Stimulated activated CD8-positive, alpha-beta memory T cell treated with anti-CD3 and anti-CD28 coated beads, Interleukin-12 subunit alpha, Interleukin-12 subunit beta, amount 100 ng/mL, for 4 hours (primary cell): ENCODE measurements around the gene CA9.

Experiments
- DNase-seq: peaks from one replicate; pipeline ENCODE4 v3.0.0-alpha.2; 2020; ENCODE audit warnings: low read depth

The CA9 gene

DNA sequence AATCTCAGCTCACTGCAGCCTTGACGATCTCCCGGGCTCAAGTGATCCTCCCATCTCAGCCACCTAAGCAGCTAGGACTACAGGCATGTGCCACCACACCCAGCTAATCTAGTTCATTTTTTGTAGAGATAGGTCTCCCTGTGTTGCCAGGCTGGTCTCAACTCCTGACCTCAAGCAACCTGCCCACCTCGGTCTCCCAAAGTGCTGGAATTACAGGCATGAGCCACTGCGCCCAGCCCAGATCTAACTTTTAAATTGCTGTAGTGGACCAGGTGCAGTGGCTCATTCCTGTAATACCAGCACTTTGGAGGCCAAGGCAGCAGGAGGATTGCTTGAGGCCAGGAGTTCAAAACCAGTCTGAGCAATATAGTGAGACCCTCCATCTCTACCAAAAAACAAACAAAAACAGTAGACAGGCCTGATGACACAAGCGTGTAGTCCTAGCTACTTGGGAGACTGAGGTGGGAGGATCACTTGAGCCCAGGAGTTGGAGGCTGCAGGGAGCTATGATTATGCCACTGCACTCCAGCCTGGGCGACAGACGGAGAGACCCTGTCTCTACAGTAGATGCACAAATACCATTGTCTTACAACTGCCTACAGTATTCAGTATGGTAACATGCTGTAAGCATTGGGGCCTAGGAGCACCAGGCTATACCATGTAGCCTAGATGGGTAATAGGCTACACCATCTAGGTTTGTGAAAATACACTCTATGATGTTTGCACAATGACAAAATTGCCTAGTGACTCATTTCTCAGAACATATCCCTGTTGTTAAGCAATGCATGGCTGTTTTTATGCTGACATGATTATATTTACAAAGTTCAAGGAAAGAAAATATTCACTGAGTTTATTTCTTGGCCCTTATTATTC is 21.5 kb upstream of the CA9 start:
- no peak for DNase-seq

DNA sequence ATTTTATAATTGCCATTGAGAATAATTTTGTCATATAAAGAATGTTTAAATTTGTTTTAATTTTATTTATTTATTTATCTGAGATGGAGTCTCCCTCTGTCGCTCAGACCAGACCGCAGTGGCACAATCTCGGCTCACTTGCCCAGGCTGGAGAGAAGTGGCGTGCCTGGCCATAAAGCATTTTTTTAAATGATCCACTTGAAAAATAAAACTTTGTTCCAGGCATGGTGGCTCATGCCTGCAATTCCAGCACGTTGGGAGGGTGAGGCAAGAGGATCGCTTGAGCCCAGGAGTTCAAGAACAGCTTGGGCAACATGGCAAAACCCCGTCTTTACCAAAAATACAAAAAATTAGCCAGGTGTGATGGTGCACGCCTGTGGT is 20.9 kb upstream of the CA9 start:
- no peak for DNase-seq

DNA sequence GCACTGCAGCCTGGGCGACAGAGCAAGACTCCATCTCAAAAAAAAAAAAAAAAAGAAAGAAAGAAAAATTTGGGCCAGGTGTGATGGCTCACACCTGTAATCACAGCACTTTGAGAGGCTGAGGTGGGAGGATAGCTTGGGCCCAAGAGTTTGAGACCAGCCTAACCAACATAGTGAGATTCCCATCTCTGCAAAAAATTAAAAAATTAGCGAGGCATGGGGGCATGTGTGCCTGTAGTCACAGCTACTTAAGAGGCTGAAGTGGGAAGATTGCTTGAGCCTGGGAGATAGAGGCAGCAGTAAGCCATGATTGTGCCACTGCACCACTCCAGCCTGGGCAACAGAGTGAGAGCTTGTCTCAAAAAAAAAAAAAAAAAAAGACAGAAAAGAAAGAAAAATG is 20.1 kb upstream of the CA9 start:
- DNase-seq = no peak

DNA sequence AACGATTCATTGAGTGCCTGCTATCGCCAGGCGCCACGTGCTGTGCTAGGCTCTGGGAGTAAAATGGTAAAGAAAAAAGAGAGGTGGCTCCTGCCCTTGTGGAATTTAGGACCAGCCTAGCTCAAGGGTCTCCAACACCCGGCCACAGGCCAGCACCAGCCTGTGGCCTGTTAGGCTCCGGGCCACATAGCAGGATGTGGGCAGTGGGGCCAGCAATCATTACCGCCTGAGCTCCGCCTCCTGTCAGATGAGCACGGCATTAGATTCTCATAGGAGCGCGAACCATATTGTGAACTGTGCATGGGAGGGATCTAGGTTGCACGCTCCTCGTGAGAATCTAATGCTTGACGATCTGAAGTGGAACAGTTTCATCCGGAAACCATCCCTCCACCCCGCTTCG is 17.4 kb upstream of the CA9 start:
- DNase-seq = no peak

DNA sequence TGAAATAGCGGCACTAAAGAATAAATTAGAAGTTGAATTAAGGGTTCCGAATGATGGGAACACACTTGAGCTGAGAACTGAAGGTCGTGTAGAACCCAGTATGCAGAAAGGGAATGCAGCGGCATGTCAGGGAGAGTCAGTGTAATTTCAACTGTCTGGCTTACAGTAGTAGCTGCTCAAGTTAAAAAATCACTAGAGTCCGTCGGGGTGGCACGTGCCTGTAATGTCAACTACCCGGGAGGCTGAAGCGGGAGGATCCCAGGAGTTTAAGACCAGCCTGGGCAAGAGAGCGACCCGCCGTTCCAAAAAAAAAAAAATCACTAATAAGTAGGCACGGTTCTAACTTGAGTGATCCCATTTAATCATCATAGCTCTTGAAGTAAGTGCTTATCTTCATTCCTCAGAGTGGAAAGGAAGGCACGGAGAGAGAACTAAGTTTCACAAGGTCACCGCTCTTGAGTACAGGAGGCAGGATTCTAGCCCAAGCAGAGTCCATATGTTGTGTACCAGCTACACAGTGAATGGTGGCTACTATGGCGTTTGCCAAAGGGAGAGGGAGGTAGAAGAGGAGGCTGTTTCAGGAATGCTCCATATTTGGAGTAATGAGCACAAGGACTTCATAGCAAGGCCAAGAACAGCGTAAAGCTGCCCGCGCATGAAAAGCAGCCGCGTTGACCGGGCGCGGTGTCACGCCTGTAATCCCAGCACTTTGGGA is 16.7 kb upstream of the CA9 start:
- no peak for DNase-seq

DNA sequence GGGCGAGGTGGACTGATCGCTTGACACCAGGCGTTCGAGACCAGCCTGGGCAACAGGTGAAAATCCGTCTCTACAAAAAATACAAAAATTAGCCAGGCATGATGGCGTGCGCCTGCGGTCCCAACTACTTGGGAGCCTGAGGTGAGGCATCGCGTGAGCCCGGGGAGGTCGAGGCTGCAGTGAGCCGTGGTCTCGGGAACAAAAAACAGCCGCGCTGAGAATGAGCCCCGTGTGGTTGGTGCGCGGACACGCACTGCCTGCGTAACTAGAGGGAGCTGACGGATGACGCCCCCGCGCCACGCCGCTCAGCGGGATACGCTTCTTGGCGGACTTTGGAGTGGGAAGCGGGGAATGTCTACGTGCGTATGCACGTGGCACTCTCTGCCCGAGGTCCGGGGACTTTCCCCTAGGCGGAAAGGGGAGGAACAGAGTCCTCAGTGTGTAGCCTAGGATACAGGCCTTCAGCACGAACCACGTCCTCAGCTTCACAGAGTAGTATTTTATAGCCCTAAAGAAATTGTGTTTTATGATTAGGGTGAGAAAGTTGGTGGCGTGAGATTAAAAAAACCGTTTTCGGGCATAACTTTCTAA is 16.1 kb upstream of the CA9 start, which contains the start of gene RMRP:
TSS of gene RMRP (minus strand) at position 474 of the 591 bp plus-strand sequence.
- peak; percentile 87 for DNase-seq

DNA sequence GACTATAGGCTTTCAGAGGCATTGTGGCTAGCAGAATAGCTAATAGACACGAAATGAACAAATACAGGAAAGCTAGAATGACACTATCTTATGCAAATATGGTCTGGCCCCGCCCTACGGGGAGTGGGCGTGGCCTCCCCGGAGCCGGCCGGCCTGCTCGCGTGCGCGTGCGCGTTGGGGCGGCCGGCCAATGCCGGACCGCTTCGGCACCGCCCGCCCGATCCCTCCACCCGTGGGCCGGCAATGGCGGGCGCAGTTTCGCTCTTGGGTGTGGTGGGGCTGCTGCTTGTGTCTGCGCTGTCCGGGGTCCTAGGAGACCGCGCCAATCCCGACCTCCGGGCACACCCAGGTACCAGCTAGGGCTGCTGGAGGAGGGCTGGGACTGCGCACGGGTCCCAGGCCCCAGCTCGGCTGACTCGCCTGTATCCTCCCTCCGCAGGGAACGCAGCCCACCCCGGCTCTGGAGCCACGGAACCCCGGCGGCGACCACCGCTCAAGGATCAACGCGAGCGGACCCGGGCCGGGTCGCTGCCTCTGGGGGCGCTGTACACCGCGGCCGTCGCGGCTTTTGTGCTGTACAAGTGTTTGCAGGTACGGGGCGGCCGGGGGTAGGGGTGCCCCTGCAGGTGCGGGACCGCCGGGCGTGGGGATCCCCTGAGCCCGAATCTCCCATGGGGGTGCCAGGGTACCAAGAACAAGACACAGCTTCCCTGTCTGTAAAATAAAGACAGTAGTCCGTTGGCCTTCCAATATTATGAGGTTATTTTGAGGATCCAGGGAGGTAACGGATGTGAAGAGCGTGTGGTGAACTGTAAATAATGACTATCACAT is 15.4 kb upstream of the CA9 start, which contains the start of gene CCDC107:
TSS of gene CCDC107 (plus strand) at position 156 of the 831 bp plus-strand sequence. CDS start at position 244, 88 bp downstream.
- DNase-seq = peak; percentile 77

DNA sequence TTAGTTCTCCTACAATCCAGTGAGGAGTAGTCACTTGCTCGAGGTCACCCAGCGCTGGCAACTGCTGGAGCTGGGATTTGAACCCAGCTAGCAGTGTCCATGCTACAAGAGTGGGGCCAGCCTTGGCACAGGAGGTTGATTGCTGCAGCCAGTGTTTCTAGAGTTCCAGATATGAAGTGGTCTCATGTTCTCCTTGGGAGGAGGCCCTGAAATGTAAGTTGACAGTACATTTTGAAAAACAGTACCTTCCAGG is 14.8 kb upstream of the CA9 start:
- no peak for DNase-seq

DNA sequence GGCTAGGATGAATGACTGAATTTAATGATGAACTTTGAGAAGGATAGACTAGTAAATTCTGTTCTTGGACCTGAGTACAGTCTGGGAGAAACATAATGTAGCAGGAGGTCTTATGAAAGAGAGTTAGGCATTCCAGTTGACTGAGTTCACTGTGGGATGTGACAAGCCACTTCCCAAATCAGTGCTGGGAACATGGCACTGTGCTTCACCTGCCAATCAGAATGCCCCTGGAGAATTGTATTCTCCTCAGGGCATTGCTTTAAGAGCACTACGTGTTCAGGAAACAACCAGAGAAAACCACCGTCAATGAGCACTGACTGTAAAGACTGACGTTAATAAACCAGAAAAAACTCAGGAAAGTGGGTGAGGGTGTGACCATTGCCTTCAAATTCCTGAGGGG is 14.4 kb upstream of the CA9 start:
- DNase-seq = no peak

DNA sequence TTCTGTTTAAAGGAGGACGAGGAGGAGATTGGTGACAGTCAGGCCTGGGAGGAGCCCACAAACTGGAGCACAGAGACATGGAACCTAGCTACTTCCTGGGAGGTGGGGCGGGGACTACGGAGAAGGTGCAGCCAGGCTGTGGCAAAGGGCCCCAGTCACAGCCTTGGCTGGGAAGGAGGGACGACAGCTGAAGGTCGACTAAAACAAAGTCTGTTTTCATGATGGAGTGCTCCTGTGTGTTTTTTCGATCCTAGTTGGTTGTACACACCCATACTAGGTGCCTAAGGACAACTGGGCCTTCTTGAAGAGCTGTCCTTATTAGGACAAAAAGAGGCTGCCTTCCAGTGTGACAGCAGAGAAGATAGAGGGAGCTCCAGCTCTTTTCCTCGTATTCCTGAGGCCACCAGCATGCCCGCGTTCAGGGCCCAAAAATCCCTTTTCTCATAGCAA is 12.7 kb upstream of the CA9 start:
- DNase-seq = no peak

DNA sequence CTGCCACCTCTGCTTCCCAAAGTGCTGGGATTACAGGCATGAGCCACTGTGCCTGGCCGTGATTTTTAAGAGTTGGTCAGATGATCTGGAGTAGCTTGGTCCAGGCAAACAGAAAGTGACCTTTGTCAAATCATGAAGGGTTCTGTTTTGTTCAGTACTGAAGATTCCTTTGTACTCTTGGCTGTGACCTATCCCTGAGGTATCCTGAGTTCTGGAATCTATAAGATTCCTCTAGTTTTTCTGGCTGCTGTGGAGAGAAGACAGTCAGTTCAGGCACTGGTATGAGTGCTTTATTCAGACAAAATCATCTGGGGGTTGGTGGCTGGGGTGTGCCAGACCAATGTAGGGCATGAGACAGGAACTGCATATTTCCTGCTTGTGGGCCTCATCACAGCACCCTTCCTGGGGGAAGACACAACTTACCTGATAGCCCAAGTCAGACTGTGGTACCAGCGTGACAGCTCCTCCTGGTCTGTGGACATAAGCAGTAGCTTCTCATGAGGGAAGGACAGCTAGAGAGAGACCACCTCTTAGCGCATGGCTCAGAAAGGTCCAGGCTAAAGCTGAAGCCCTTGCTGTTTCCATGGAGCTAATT is 11.9 kb upstream of the CA9 start:
- DNase-seq = no peak

DNA sequence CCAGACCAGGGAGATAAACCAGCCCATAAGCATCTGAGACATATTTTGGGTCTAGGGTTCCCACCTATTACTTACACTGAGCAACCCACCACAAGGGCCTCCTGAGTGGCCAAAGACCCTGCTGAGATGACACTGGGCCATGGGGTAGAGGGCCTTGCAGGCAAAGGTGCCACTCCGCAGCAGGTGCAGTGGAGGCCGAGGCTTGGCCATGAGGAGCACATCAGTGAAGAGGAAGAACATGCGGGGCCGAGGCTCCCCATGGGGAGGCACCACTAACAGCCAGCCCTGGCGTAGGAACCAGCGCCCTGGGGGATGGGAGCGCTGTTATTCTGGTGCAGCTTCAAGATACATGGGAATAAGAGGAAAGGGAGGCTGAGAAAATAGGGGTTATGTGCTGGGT is 11.3 kb upstream of the CA9 start:
- DNase-seq = no peak

DNA sequence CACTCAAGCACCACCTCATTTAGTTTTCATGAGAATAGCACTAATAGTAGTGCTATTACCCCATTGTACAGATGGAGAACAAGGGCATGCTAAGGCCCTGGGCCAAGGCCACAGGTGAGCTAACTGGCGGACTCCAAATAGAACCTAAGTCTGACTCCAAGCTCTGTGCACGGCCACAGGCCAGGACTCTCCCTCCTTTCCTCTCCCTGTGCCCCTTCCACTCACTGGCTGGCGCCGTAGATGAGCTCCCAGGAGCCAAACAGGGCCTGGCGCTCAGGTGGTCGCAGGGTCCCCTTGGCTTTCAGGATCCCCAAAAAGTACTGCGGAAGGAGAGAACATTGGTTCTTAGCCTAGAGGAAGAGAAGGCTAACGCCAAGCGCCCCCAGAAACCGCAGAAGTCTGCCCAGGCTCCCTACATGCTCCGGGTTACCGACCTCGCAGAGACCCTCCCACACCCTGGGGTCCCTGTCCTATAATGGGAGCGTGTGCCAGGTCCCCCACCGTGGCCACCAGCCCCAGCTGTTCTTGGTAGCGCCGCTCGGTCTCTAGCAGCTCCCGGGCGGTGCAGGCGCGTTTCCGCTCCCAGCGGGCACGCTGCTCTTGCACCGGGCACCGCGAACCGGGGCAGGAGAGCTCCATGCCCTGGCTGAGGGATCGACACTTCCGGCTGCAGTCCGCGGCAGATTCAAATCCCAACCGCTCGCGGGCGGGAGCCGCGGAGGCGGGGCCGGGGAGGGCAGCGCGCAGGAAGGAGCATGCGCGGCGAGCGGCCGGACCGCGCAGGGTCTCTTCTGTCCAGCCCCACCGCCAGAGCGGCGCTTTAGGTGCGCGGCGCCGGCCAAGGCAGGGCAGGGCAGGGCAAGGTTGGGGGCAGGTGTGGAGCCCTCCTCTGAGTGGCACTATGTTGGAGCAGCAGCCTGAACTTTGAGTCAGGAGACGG is 8.9 kb upstream of the CA9 start, which contains the start of gene ARHGEF39:
TSS of gene ARHGEF39 (minus strand) at position 665 of the 940 bp plus-strand sequence. CDS start at position 639, 26 bp downstream.
- peak; percentile 51 for DNase-seq

DNA sequence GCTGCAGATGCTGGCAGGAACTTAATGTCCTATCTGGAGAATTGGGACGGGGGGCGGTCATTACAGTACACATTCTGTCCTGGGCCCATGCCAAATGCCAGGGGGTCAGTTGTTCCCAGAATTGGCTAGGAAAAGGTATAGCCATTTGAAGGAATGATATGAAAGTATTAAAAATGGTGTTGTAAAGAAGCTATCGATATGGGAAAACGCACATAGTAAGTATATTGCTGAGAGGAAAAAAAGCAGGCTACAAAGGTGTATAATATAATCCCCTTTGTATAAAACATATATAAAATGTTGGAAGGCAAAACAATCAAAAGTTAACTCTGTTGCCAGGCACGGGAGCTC is 8.3 kb upstream of the CA9 start:
- DNase-seq = no peak

DNA sequence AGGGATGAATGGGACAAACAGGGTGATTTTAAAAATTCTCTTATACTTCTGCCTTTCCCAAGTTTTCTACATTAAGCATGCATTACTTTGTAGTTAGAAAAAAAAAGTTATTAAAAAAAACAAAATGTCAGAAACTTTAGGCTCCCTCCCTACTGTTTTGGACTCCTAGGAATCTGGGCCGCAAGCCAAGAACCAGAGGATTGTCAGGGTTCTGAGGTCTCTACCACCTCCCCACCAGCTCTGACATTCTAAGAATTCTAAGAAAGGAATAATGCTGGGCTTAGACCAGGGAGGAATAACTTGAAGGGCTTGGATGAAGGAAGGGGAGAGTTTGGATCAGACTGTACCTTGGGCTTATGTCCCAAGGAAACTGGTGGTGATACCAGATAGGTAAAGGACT is 7.7 kb upstream of the CA9 start:
- DNase-seq = no peak

DNA sequence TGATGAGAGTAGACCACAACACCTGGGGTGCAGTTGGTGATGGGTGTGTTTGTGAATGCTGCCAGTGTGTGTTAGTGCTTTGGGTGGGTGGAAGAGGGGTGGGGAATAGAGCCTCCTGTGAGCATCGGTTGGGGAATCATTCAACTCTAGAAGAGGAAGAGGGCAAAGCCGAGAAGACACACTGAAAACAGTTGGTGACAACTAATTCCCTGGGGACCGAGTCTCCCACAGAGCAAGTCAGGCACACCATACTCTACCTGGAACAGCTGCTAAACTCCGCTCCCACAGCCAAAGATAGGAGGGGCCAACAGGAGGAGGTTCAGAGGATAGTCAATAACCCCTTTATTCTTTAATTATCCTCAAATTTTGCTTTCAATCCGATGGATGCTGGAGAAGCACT is 7.2 kb upstream of the CA9 start:
- DNase-seq = no peak

DNA sequence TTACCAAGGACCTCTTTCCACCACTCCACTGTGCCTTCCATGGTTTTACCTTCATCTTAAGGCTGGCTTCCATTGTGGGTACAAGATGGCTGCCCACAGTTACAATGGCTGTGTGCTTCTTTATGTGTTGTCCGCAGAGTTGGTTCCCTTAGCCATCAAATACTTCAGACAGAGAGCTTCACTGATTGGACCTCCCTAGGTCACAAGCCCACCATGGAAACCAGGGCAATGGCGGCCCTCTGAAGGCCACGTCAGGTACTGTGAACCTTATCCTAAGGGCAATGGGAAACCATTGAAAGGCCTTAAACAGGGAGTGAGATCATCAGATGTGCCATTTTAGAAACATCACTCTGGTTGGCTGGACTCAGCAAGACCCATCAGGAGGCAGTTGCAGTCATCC is 5.8 kb upstream of the CA9 start:
- DNase-seq = no peak

DNA sequence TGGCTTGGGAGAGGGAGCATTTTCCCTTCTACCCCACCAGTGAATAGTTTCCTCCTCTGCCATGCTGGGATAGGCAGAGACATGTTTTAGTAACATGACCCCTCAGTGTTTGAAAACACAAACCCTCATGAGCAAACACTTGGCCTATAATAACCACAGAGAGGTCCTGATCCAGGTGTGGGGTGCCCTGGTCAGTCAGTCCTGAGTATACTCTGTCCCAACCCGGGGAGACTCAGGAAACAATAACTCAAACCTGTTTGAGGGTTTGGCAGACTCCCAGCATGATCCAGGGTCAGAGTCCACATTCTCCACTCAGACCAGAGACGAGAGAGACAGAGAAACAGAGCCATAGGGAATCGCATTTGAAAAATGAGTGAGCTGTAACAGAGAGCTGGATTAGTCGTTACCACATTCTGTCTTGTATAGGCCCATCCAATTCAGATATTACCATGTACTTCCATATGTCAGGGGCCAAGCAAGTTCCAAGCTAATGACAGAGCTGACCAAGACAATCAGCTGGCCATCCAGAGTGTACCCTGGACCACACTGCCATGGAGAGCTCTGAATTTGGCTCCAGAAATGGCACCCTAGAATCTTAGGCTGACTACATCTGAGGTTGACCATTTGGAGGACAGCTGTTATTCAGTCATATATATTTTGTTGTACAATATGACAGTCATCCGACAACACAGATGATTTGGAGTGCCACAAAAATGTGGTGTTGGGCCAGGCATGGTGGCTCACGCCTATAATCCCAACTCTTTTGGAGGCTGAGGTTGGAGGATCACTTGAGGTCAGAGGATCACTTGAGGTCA is 4.2 kb upstream of the CA9 start:
- no peak for DNase-seq

DNA sequence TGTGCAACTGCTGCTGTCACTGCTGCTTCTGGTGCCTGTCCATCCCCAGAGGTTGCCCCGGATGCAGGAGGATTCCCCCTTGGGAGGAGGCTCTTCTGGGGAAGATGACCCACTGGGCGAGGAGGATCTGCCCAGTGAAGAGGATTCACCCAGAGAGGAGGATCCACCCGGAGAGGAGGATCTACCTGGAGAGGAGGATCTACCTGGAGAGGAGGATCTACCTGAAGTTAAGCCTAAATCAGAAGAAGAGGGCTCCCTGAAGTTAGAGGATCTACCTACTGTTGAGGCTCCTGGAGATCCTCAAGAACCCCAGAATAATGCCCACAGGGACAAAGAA is 265 bp downstream of the CA9 start:
- no peak for DNase-seq

DNA sequence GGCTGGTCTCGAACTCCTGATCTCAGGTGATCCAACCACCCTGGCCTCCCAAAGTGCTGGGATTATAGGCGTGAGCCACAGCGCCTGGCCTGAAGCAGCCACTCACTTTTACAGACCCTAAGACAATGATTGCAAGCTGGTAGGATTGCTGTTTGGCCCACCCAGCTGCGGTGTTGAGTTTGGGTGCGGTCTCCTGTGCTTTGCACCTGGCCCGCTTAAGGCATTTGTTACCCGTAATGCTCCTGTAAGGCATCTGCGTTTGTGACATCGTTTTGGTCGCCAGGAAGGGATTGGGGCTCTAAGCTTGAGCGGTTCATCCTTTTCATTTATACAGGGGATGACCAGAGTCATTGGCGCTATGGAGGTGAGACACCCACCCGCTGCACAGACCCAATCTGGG is 1.5 kb downstream of the CA9 start:
- DNase-seq = no peak
